ENCODE results near the gene NOLC1. TPM values are rescaled to one million over a fixed set of nuclear protein-coding genes. Genes with fewer than 3 reads are reported as not detected.

The NOLC1 gene
- total RNA-seq, 2 donors from 2014 or later, result 92.0 to 93.5 TPM

- H3K27me3 ChIP-seq (ENCODE audit: control insufficient read depth, insufficient read depth, low read length, poor library complexity, severe bottlenecking), result no peaks in the 10 kb centered on the region
- H3K36me3 ChIP-seq (ENCODE audit: control insufficient read depth, insufficient read depth, low read length), result no peaks in the 10 kb centered on the region
- H3K27me3 Mint-ChIP-seq (ENCODE audit: insufficient read depth), result no peaks in the 10 kb centered on the region
- no peaks in the 10 kb centered on the region for H3K9me3 ChIP-seq (ENCODE audit: control insufficient read depth, low read length)
- peak within 1 kb of the TSS; percentile 97 for H3K27ac Mint-ChIP-seq
- H3K4me1 Mint-ChIP-seq, result peaks cover 56% of the 10 kb centered on the region
- H3K9ac ChIP-seq (ENCODE audit: extremely low read depth, low read length, poor library complexity, severe bottlenecking), result peak within 1 kb of the TSS; percentile 79
- H3K4me1 ChIP-seq (ENCODE audit: control insufficient read depth, insufficient read depth, low read length), result peaks cover 15% of the 10 kb centered on the region
- peak within 1 kb of the TSS; percentile 75 for H3K4me3 Mint-ChIP-seq
- no peaks in the 10 kb centered on the region for H3K9me3 Mint-ChIP-seq
- WGBS, 2 experiments (ENCODE audit: insufficient coverage in 1 of 2, insufficient read length in 1 of 2), result 0 to 1% methylated on average over 25 to 104 of the region's 104 CpGs
- TF ChIP-seq CTCF (conservative IDR thresholded peaks at IDR 0.05), result peak; percentile 29
- H3K4me3 ChIP-seq (ENCODE audit: low read length), result peak within 1 kb of the TSS; percentile 80
- H3K27ac ChIP-seq (ENCODE audit: low read depth, low read length), result peak within 1 kb of the TSS; percentile 89
- peak; percentile 91 for DNase-seq
- no peaks in the 10 kb centered on the region for H3K36me3 Mint-ChIP-seq (ENCODE audit: low read depth)
Measured at GRCh38 chr10:102120142-102120990, 31.8 kb upstream of the NOLC1 start, which contains the start of gene LDB1. Gene LDB1, minus strand, starts transcription at chr10:102120368. Its CDS starts 258 bp downstream, at chr10:102120110.

- Histone ChIP-seq H3K27ac (ENCODE audit: low read depth, low read length) (peak overlapping the region; percentile 72), H3K9ac (ENCODE audit: extremely low read depth, low read length, poor library complexity, severe bottlenecking) (peak overlapping the region; percentile 79), H3K36me3 (ENCODE audit: control insufficient read depth, insufficient read depth, low read length) (no peaks in the 10 kb centered on the region), H3K9me3 (ENCODE audit: control insufficient read depth, low read length) (no peaks in the 10 kb centered on the region), H3K27me3 (ENCODE audit: control insufficient read depth, insufficient read depth, low read length, poor library complexity, severe bottlenecking) (no peaks in the 10 kb centered on the region), H3K4me1 (ENCODE audit: control insufficient read depth, insufficient read depth, low read length) (peaks cover 15% of the 10 kb centered on the region), H3K4me3 (ENCODE audit: low read length) (peak overlapping the region; percentile 80)
- Mint-ChIP-seq H3K27me3 (ENCODE audit: insufficient read depth) (no peaks in the 10 kb centered on the region), H3K4me1 (peaks cover 49% of the 10 kb centered on the region), H3K9me3 (no peaks in the 10 kb centered on the region), H3K4me3 (peak overlapping the region; percentile 75), H3K36me3 (ENCODE audit: low read depth) (no peaks in the 10 kb centered on the region), H3K27ac (peak overlapping the region; percentile 97)
- TF ChIP-seq CTCF (conservative IDR thresholded peaks at IDR 0.05), result no peak
- WGBS, 2 experiments (ENCODE audit: insufficient coverage in 1 of 2, insufficient read length in 1 of 2), result 1% methylated on average over 12 of the region's 15 CpGs; no CpG with 5 or more reads in 1 of the 2 experiments
- DNase-seq, result peak; percentile 94
Measured at GRCh38 chr10:102120991-102121738, 31.0 kb upstream of the NOLC1 start.

- Mint-ChIP-seq H3K9me3 (no peaks in the 10 kb centered on the region), H3K27ac (peak overlapping the region; percentile 97), H3K36me3 (ENCODE audit: low read depth) (no peaks in the 10 kb centered on the region), H3K4me3 (peak overlapping the region; percentile 75), H3K4me1 (peaks cover 44% of the 10 kb centered on the region), H3K27me3 (ENCODE audit: insufficient read depth) (no peaks in the 10 kb centered on the region)
- peak; percentile 62 for TF ChIP-seq CTCF (conservative IDR thresholded peaks at IDR 0.05)
- H3K4me3 ChIP-seq (ENCODE audit: low read length), result peak overlapping the region; percentile 80
- peak overlapping the region; percentile 72 for H3K27ac ChIP-seq (ENCODE audit: low read depth, low read length)
- no peaks in the 10 kb centered on the region for H3K36me3 ChIP-seq (ENCODE audit: control insufficient read depth, insufficient read depth, low read length)
- no peaks in the 10 kb centered on the region for H3K27me3 ChIP-seq (ENCODE audit: control insufficient read depth, insufficient read depth, low read length, poor library complexity, severe bottlenecking)
- H3K9me3 ChIP-seq (ENCODE audit: control insufficient read depth, low read length), result no peaks in the 10 kb centered on the region
- H3K4me1 ChIP-seq (ENCODE audit: control insufficient read depth, insufficient read depth, low read length), result peaks cover 15% of the 10 kb centered on the region
- WGBS, 2 experiments (ENCODE audit: insufficient coverage in 1 of 2, insufficient read length in 1 of 2), result 29 to 36% methylated on average over 3 to 6 of the region's 6 CpGs
- DNase-seq, result peak; percentile 87
- H3K9ac ChIP-seq (ENCODE audit: extremely low read depth, low read length, poor library complexity, severe bottlenecking), result no peak overlapping the region
Measured at GRCh38 chr10:102121739-102122372, 30.3 kb upstream of the NOLC1 start.
